Naive thymus-derived CD8-positive, alpha-beta T cell (primary cell): ENCODE measurements around the gene EXOC4. TPM values are rescaled to one million over a fixed set of nuclear protein-coding genes. Genes with fewer than 3 reads are reported as not detected.

Experiments used
- ATAC-seq, 2 donors: fragments of 150-1000 bp; cut with Tn5 transposase in 1 of 2; sonication (Bioruptor Pico), chemical (Tn5 transposase) in 1 of 2; 1 replicate in 1 of 2; 2 replicates in 1 of 2; pipeline ENCODE4 v1.10.0; 2021; ENCODE audit warnings: mild to moderate bottlenecking in 2 of 2, moderate library complexity in 2 of 2
- POLR2A ChIA-PET: fragments of 350-600 bp; sonication (Branson Sonifier 250); formaldehyde crosslinking; loops from one replicate; lab custom pipeline; 2021; ENCODE audit warnings: antibody characterized with exemption; lab: Charles Lee
- DNase-seq, 10 donors: peaks; one replicate each; pipeline versions ENCODE4 v3.0.0 to v3.0.0-alpha.2; 2020 to 2022
- H3K27ac Mint-ChIP-seq, 10 donors: one replicate each; pipeline ENCODE4 v1.8.0; 2020 to 2022; ENCODE audit warnings: mild to moderate bottlenecking in 10 of 10, mixed read lengths in 10 of 10, moderate library complexity in 4 of 10, inconsistent platforms in 1 of 10
- H3K27me3 Mint-ChIP-seq, 5 donors: one replicate each; pipeline ENCODE4 v1.8.0; 2021 to 2022; ENCODE audit warnings: mixed read lengths in 5 of 5
- H3K36me3 Mint-ChIP-seq, 3 donors: one replicate each; pipeline ENCODE4 v1.8.0; 2020 to 2022; ENCODE audit warnings: mixed read lengths in 3 of 3, mild to moderate bottlenecking in 2 of 3, inconsistent platforms in 1 of 3
- H3K4me1 Mint-ChIP-seq, 4 donors: one replicate each; pipeline ENCODE4 v1.8.0; 2021 to 2022; ENCODE audit warnings: mixed read lengths in 4 of 4
- H3K4me3 Mint-ChIP-seq, 10 donors: one replicate each; pipeline ENCODE4 v1.8.0; 2020 to 2022; ENCODE audit warnings: mild to moderate bottlenecking in 10 of 10, mixed read lengths in 10 of 10, moderate library complexity in 6 of 10, inconsistent platforms in 1 of 10
- H3K9me3 Mint-ChIP-seq, 9 donors: one replicate each; pipeline ENCODE4 v1.8.0; 2020 to 2022; ENCODE audit warnings: mixed read lengths in 9 of 9, mild to moderate bottlenecking in 3 of 9, inconsistent platforms in 1 of 9, moderate library complexity in 1 of 9
- polyA plus RNA-seq, 3 donors: library from polyadenylated mRNA; unstranded; fragments of 300-500 nt; fragmentation: Illumina TruSeq; gene quantifications; one replicate each; pipeline ENCODE4 v1.2.3, GENCODE V29; 2021
- total RNA-seq, 8 experiments: library from RNA in 2 of 8; stranded (reverse) in 2 of 8; gene quantifications; one replicate each; pipeline ENCODE4 v1.2.3 and lab custom pipeline; 2021 to 2026

EXOC4 gene
- total and polyA plus RNA-seq, 5 experiments from 2014 or later, result 29.4 to 68.6 (median 42.4) TPM

- no peak for DNase-seq
- no peak overlapping the region for H3K4me3 Mint-ChIP-seq
- peaks cover 14 to 32% (median 24%) of the 10 kb centered on the region in 3 donors for H3K36me3 Mint-ChIP-seq
- POLR2A ChIA-PET, result no interaction called here
- peaks cover 0 to 6% (median 0%) of the 10 kb centered on the region in 9 donors for H3K9me3 Mint-ChIP-seq
- no peak overlapping the region for H3K27ac Mint-ChIP-seq
- peaks cover 0 to 7% (median 2%) of the 10 kb centered on the region in 4 donors for H3K4me1 Mint-ChIP-seq
- H3K27me3 Mint-ChIP-seq, result no peaks in the 10 kb centered on the region
- no peak for ATAC-seq
Observed at GRCh38 chr7:133781486-133782090, 528.7 kb downstream of the EXOC4 start.

GRCh38 chr7:133782470-133782869 is 529.6 kb downstream of the EXOC4 start:
- peaks cover 0 to 7% (median 2%) of the 10 kb centered on the region in 4 donors for H3K4me1 Mint-ChIP-seq
- H3K36me3 Mint-ChIP-seq, result peaks cover 10 to 30% (median 22%) of the 10 kb centered on the region in 3 donors
- H3K27me3 Mint-ChIP-seq, result no peaks in the 10 kb centered on the region
- H3K4me3 Mint-ChIP-seq, result no peak overlapping the region
- peaks cover 0 to 6% (median 0%) of the 10 kb centered on the region in 9 donors for H3K9me3 Mint-ChIP-seq
- ATAC-seq, result no peak
- POLR2A ChIA-PET, result no interaction called here
- no peak overlapping the region for H3K27ac Mint-ChIP-seq
- DNase-seq, result no peak

- no peak for DNase-seq
- H3K27ac Mint-ChIP-seq, result no peak overlapping the region
- peaks cover 10 to 26% (median 21%) of the 10 kb centered on the region in 3 donors for H3K36me3 Mint-ChIP-seq
- no peak for ATAC-seq
- H3K27me3 Mint-ChIP-seq, result no peaks in the 10 kb centered on the region
- H3K4me1 Mint-ChIP-seq, result peaks cover 0 to 7% (median 2%) of the 10 kb centered on the region in 4 donors
- H3K4me3 Mint-ChIP-seq, result no peak overlapping the region
- POLR2A ChIA-PET, result no interaction called here
- peaks cover 0 to 6% (median 0%) of the 10 kb centered on the region in 9 donors for H3K9me3 Mint-ChIP-seq
Observed at GRCh38 chr7:133783276-133783675, 530.4 kb downstream of the EXOC4 start.

GRCh38 chr7:133784486-133785001 is 531.7 kb downstream of the EXOC4 start:
- Mint-ChIP-seq H3K36me3 (peaks cover 19 to 20% (median 19%) of the 10 kb centered on the region in 3 donors), H3K4me3 (no peak overlapping the region), H3K9me3 (no peaks in the 10 kb centered on the region), H3K27me3 (no peaks in the 10 kb centered on the region), H3K4me1 (peaks cover 0 to 7% (median 3%) of the 10 kb centered on the region in 4 donors), H3K27ac (no peak overlapping the region)
- DNase-seq (no peak), ATAC-seq (no peak)
- POLR2A ChIA-PET, result no interaction called here

- no peak overlapping the region for H3K4me3 Mint-ChIP-seq
- H3K9me3 Mint-ChIP-seq, result no peaks in the 10 kb centered on the region
- ATAC-seq (no peak), DNase-seq (no peak)
- H3K4me1 Mint-ChIP-seq, result peaks cover 0 to 5% (median 2%) of the 10 kb centered on the region in 4 donors
- POLR2A ChIA-PET, result no interaction called here
- H3K36me3 Mint-ChIP-seq, result peaks cover 9 to 13% (median 12%) of the 10 kb centered on the region in 3 donors
- H3K27ac Mint-ChIP-seq, result no peak overlapping the region
- no peaks in the 10 kb centered on the region for H3K27me3 Mint-ChIP-seq
Observed at GRCh38 chr7:133786401-133786937, 533.6 kb downstream of the EXOC4 start.

GRCh38 chr7:133789974-133790373 is 537.1 kb downstream of the EXOC4 start:
- DNase-seq, result no peak
- ATAC-seq, result no peak
- Mint-ChIP-seq H3K27ac (no peak overlapping the region), H3K4me3 (no peak overlapping the region), H3K27me3 (no peaks in the 10 kb centered on the region), H3K9me3 (no peaks in the 10 kb centered on the region), H3K36me3 (peaks cover 10 to 24% (median 15%) of the 10 kb centered on the region in 3 donors), H3K4me1 (peaks cover 0 to 3% (median 0%) of the 10 kb centered on the region in 4 donors)
- POLR2A ChIA-PET, result no interaction called here

- POLR2A ChIA-PET, result no interaction called here
- H3K4me3 Mint-ChIP-seq, result no peak overlapping the region
- H3K36me3 Mint-ChIP-seq, result peaks cover 10 to 24% (median 15%) of the 10 kb centered on the region in 3 donors
- H3K27ac Mint-ChIP-seq, result no peak overlapping the region
- DNase-seq (no peak), ATAC-seq (no peak)
- H3K27me3 Mint-ChIP-seq, result no peaks in the 10 kb centered on the region
- peaks cover 0 to 3% (median 0%) of the 10 kb centered on the region in 4 donors for H3K4me1 Mint-ChIP-seq
- no peaks in the 10 kb centered on the region for H3K9me3 Mint-ChIP-seq
Observed at GRCh38 chr7:133790911-133791310, 538.0 kb downstream of the EXOC4 start.

GRCh38 chr7:133794479-133794878 is 541.6 kb downstream of the EXOC4 start:
- POLR2A ChIA-PET, result no interaction called here
- DNase-seq, result no peak
- Mint-ChIP-seq H3K27me3 (no peaks in the 10 kb centered on the region), H3K36me3 (peaks cover under 1 to 19% (median 6%) of the 10 kb centered on the region in 3 donors), H3K4me1 (peaks cover 0 to under 1% (median 0%) of the 10 kb centered on the region in 4 donors), H3K9me3 (no peaks in the 10 kb centered on the region), H3K4me3 (no peak overlapping the region), H3K27ac (no peak overlapping the region)
- no peak for ATAC-seq

GRCh38 chr7:133795068-133795665 is 542.3 kb downstream of the EXOC4 start:
- Mint-ChIP-seq H3K27ac (no peak overlapping the region), H3K36me3 (peaks cover 0 to 19% (median 5%) of the 10 kb centered on the region in 3 donors), H3K4me3 (no peak overlapping the region), H3K4me1 (peaks cover 0 to 1% (median 0%) of the 10 kb centered on the region in 4 donors), H3K27me3 (no peaks in the 10 kb centered on the region), H3K9me3 (no peaks in the 10 kb centered on the region)
- POLR2A ChIA-PET, result no interaction called here
- DNase-seq (no peak), ATAC-seq (no peak)

- DNase-seq, result no peak
Observed at GRCh38 chr7:133796782-133797745, 544.2 kb downstream of the EXOC4 start.

GRCh38 chr7:133797818-133798520 is 545.1 kb downstream of the EXOC4 start:
- POLR2A ChIA-PET, result no interaction called here
- no peaks in the 10 kb centered on the region for H3K27me3 Mint-ChIP-seq
- H3K36me3 Mint-ChIP-seq, result peaks cover 0 to 15% (median 3%) of the 10 kb centered on the region in 3 donors
- H3K9me3 Mint-ChIP-seq, result no peaks in the 10 kb centered on the region
- H3K4me3 Mint-ChIP-seq, result no peak overlapping the region
- H3K4me1 Mint-ChIP-seq, result peaks cover 0 to 1% (median 0%) of the 10 kb centered on the region in 4 donors
- no peak overlapping the region for H3K27ac Mint-ChIP-seq
- DNase-seq (no peak), ATAC-seq (no peak)

More at GRCh38 chr7:133796782-133797745, 544.2 kb downstream of the EXOC4 start:
- POLR2A ChIA-PET, result no interaction called here
- Mint-ChIP-seq H3K36me3 (peaks cover 0 to 18% (median 5%) of the 10 kb centered on the region in 3 donors), H3K27ac (no peak overlapping the region), H3K4me1 (peaks cover 0 to 1% (median 0%) of the 10 kb centered on the region in 4 donors), H3K9me3 (no peaks in the 10 kb centered on the region), H3K4me3 (no peak overlapping the region), H3K27me3 (no peaks in the 10 kb centered on the region)
- ATAC-seq, result no peak

GRCh38 chr7:133801341-133801740 is 548.5 kb downstream of the EXOC4 start:
- Mint-ChIP-seq H3K27ac (no peak overlapping the region), H3K36me3 (peaks cover 0 to 3% (median 0%) of the 10 kb centered on the region in 3 donors), H3K9me3 (no peaks in the 10 kb centered on the region), H3K4me1 (peaks cover 0 to 1% (median 0%) of the 10 kb centered on the region in 4 donors), H3K27me3 (no peaks in the 10 kb centered on the region), H3K4me3 (no peak overlapping the region)
- DNase-seq (no peak), ATAC-seq (no peak)
- POLR2A ChIA-PET, result no interaction called here
